Tibial artery (tissue), 4 donors: ENCODE data around the gene GPR68.
"Not testable (repeated sequence)": the region's sequence is repeated elsewhere in the genome, so short reads cannot be mapped to it uniquely, and the experiment has no call there.

ENCODE experiments used
- DNase-seq, 2 donors: peaks; one replicate each; pipeline ENCODE4 v3.0.0-alpha.2; 2019
- H3K27ac ChIP-seq, 2 donors: fragments of 200-600 bp; sonication (generic) in 1 of 2; 1 replicate in 1 of 2; 2 replicates in 1 of 2; pipeline ENCODE4 v1.5.1; 2018 to 2019; ENCODE audit warnings: mild to moderate bottlenecking in 1 of 2
- H3K27me3 ChIP-seq, 2 donors: fragments of 200-600 bp; sonication (generic) in 1 of 2; one replicate each; pipeline versions ENCODE4 v1.5.1 to v1.6.0; 2016 to 2019
- H3K36me3 ChIP-seq, 3 donors: fragments of 200-600 bp; sonication (generic) in 2 of 3; one replicate each; pipeline ENCODE4 v1.5.1; 2016 to 2019; ENCODE audit warnings: mild to moderate bottlenecking in 2 of 3
- H3K4me1 ChIP-seq, 4 donors: fragments of 200-600 bp; sonication (generic) in 2 of 4; 1 replicate in 3 of 4; 2 replicates in 1 of 4; pipeline ENCODE4 v1.5.1; 2016 to 2019
- H3K4me3 ChIP-seq, 2 donors: fragments of 200-600 bp; sonication (generic) in 1 of 2; 1 replicate in 1 of 2; 2 replicates in 1 of 2; pipeline ENCODE4 v1.5.1; 2018 to 2019; ENCODE audit warnings: mild to moderate bottlenecking in 2 of 2
- H3K9me3 ChIP-seq, 3 donors: fragments of 200-600 bp; sonication (generic) in 1 of 3; one replicate each; pipeline ENCODE4 v1.5.1; 2016 to 2019
- intact Hi-C: fragments of 100-400 bp; cut with DNase I; formaldehyde crosslinking; loops from one replicate; pipeline ENCODE4 v1.15.0; 2023; ENCODE audit warnings: low total_unique reads
- TF ChIP-seq, protein P1 (sequence below), 2 experiments: fragments of 200-600 bp in 1 of 2; fragments of 450-650 bp in 1 of 2; IDR thresholded peaks; one replicate each; pipeline ENCODE4 v1.5.1; 2017 to 2019; ENCODE audit warnings: antibody characterized with exemption in 2 of 2, mild to moderate bottlenecking in 1 of 2, moderate library complexity in 1 of 2

Gene GPR68

DNA sequence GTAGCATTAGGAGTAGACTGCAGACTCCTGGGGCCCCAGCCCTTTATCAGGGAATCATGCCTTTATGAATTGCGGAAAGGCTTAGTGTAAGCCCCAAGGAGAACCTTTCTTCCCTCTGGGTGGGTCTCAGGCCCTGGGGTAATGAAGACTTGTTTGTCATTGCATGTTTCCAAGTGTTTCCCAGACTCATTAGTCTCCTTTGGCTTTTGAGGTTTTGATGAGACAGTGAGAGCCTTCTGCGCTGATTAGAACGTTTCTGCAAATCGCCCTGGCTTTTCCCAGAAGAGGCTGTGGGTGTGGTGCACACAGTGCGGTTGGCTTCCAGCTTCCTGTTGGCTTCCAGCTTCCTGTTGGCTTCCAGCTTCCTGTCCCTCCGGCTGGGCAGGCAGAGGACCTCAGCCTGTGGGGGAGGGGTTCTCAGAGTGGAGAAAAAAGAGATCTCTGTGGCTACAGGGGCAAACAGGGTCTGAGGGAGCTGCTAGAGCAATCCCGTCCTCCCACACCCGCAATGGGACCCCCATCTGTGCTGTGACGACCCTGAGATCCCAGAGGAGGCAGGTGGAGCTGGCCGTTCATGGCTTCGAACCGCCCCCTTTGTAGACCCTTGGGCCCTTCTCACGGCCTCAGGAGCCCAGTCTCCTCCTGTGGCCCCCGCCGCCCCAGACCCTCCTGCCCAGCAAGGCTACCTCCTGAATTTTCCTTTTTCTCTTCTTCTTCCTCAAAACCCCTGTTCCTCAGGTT lies 42.1 kb downstream of the GPR68 start:
- intact Hi-C loops = no loop called here
- no peaks in the 10 kb centered on the region for H3K27me3 ChIP-seq
- peak; percentile 46 to 73 for DNase-seq
- no peak overlapping the region for H3K27ac ChIP-seq
- H3K9me3 ChIP-seq = no peaks in the 10 kb centered on the region
- TF ChIP-seq, protein P1, sequence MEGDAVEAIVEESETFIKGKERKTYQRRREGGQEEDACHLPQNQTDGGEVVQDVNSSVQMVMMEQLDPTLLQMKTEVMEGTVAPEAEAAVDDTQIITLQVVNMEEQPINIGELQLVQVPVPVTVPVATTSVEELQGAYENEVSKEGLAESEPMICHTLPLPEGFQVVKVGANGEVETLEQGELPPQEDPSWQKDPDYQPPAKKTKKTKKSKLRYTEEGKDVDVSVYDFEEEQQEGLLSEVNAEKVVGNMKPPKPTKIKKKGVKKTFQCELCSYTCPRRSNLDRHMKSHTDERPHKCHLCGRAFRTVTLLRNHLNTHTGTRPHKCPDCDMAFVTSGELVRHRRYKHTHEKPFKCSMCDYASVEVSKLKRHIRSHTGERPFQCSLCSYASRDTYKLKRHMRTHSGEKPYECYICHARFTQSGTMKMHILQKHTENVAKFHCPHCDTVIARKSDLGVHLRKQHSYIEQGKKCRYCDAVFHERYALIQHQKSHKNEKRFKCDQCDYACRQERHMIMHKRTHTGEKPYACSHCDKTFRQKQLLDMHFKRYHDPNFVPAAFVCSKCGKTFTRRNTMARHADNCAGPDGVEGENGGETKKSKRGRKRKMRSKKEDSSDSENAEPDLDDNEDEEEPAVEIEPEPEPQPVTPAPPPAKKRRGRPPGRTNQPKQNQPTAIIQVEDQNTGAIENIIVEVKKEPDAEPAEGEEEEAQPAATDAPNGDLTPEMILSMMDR (IDR thresholded peaks at IDR 0.05) = no peak
- peaks cover 45 to 95% (median 76%) of the 10 kb centered on the region in 3 donors for H3K36me3 ChIP-seq
- H3K4me3 ChIP-seq = no peak overlapping the region
- no peaks in the 10 kb centered on the region for H3K4me1 ChIP-seq

DNA sequence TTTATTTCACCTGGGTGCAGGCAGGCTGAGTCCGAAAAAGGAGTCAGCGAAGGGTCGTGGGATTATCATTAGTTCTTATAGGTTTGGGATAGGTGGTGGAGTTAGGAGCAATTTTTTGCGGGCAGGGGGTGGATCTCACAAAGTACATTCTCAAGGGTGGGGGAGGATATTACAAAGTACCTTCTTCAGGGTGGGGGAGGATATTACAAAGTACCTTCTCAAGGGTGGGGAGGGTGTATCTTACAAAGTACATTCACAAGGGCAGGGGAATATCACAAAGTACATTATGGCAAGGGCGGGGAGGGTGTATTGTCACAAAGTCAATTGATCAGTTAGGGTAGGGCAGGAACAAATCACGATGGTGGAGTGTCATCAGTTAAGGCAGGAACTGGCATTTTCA lies 43.7 kb downstream of the GPR68 start:
- intact Hi-C loops, H3K4me3 ChIP-seq, H3K27me3 ChIP-seq, DNase-seq, H3K4me1 ChIP-seq, H3K27ac ChIP-seq, H3K9me3 ChIP-seq: not testable (repeated sequence)
- peaks cover 39 to 97% (median 76%) of the 10 kb centered on the region in 3 donors for H3K36me3 ChIP-seq

DNA sequence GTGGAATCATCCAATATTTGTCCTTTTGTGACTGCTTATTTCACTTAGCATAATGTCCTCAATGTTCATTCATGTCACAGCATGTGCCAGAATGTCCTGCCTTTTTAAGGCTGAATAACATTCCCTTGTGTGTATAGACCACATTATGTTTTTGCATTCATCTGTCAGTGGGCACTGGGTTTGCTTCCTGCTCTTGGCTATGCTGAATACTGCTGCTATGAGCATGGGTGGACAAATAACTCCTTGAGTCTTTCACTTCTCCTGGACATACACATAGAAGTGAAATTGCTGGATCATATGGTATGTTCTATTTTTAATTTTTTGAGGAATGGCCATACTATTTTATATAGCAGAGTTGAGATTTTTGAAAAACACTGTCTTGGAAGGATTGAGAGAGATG lies 46.9 kb downstream of the GPR68 start:
- intact Hi-C loops = no loop called here
- Histone ChIP-seq H3K27me3 (no peaks in the 10 kb centered on the region), H3K4me3 (no peak overlapping the region), H3K27ac (no peak overlapping the region), H3K9me3 (no peaks in the 10 kb centered on the region), H3K36me3 (peaks cover 16 to 74% (median 52%) of the 10 kb centered on the region in 3 donors), H3K4me1 (no peaks in the 10 kb centered on the region)
- TF ChIP-seq, protein P1 (IDR thresholded peaks at IDR 0.05) = no peak
- DNase-seq = no peak

DNA sequence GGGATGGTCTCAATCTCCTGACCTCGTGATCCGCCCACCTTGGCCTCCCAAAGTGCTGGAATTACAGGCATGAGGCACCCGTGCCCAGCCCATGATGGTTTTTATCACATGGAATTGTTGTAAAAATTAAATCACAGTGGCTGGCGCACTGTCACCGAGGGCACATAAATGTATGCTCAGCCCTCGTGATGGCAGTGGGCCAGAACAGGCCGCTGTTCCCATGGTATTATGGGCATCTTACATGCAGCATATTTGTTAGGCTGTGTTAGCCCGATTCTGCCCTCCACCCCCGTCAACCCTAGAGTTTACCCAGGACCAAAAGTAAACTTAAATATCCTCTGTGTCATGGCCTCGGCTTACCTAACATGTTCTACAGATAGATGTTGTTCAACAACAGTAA lies 48.6 kb downstream of the GPR68 start:
- no peaks in the 10 kb centered on the region for H3K4me1 ChIP-seq
- H3K27me3 ChIP-seq = no peaks in the 10 kb centered on the region
- no peak overlapping the region for H3K27ac ChIP-seq
- intact Hi-C loops = no loop called here
- TF ChIP-seq, protein P1 (IDR thresholded peaks at IDR 0.05) = no peak
- H3K4me3 ChIP-seq = no peak overlapping the region
- no peaks in the 10 kb centered on the region for H3K9me3 ChIP-seq
- H3K36me3 ChIP-seq = peaks cover 22 to 69% (median 55%) of the 10 kb centered on the region in 3 donors
- no peak for DNase-seq

DNA sequence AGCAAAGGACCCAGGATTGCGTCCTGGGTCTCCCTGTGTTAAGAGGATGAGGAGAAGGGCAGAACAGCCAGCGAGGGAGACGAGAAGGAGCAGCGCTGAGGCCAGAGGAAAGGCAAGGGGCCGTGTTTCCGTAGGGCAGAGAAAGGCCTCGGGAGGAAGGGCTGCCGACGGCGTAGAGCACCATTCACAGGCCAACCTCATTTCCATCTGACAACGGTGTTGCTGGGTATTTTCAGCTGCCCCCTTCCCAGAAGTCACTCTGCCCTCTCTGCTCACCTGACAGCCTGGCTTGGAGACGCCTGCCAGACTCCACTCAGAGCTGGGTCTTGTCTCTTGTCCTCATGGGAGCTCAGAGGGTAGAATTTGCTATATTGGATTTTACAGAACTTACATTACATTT lies 51.4 kb downstream of the GPR68 start:
- no peaks in the 10 kb centered on the region for H3K9me3 ChIP-seq
- no peak overlapping the region for H3K27ac ChIP-seq
- H3K36me3 ChIP-seq = peaks cover 23 to 67% (median 53%) of the 10 kb centered on the region in 3 donors
- DNase-seq = no peak
- H3K27me3 ChIP-seq = no peaks in the 10 kb centered on the region
- H3K4me3 ChIP-seq = no peak overlapping the region
- TF ChIP-seq, protein P1 (IDR thresholded peaks at IDR 0.05) = no peak
- no peaks in the 10 kb centered on the region for H3K4me1 ChIP-seq
- intact Hi-C loops = no loop called here

DNA sequence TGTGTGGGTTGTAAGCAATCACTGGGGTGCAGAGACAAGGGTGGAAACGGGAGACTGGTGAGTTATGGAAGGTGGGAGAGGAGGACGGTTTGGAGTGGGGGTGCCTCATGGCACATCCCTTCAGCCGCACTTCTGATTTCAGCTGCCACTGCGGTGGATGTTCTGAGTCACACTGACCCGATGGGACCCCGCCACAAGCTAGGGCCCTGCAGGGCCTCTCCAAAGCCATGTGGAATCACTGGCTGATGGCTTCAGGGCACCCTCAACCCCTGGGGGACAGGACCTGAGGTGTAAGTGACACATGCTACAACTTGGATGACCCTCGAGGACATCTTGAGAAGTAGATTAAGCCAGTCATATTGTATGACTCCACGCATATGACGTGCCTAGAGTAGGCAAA lies 53.7 kb downstream of the GPR68 start:
- no peak for DNase-seq
- H3K4me3 ChIP-seq = no peak overlapping the region
- no peaks in the 10 kb centered on the region for H3K27me3 ChIP-seq
- peaks cover 25 to 67% (median 58%) of the 10 kb centered on the region in 3 donors for H3K36me3 ChIP-seq
- no peak overlapping the region for H3K27ac ChIP-seq
- no peaks in the 10 kb centered on the region for H3K4me1 ChIP-seq
- TF ChIP-seq, protein P1 (IDR thresholded peaks at IDR 0.05) = no peak
- H3K9me3 ChIP-seq = no peaks in the 10 kb centered on the region
- intact Hi-C loops = no loop called here
